GM23338 (cell line): Measurements from ENCODE around the gene GNB5. TPM values are rescaled to one million over a fixed set of nuclear protein-coding genes. Genes with fewer than 3 reads are reported as not detected.

ENCODE experiments used
- ATAC-seq: fragments of 200-7000 bp; cut with Tn5 transposase; 3 replicates; pipeline ENCODE4 v1.9.1; 2020
- DNase-seq: peaks from one replicate; pipeline ENCODE4 v3.0.0-alpha.2; 2015; ENCODE audit warnings: low spot score
- H2AFZ ChIP-seq: fragments of 200-600 bp; sonication (generic); 2 replicates; pipeline ENCODE4 v1.8.0; 2016; ENCODE audit warnings: antibody characterized with exemption, mild to moderate bottlenecking, moderate library complexity
- H3F3A ChIP-seq: fragments of 200-600 bp; sonication (generic); replicated peaks from 2 replicates; pipeline ENCODE4 v1.8.0; 2017; ENCODE audit warnings: antibody characterized with exemption, mixed run types, low read depth
- H3K27ac ChIP-seq: fragments of 200-600 bp; sonication (generic); 2 replicates; pipeline ENCODE4 v1.6.1; 2016; ENCODE audit warnings: low read depth
- H3K27me3 ChIP-seq: fragments of 200-600 bp; sonication (generic); 2 replicates; pipeline ENCODE4 v1.8.0; 2016; ENCODE audit warnings: mild to moderate bottlenecking, mixed run types, moderate library complexity; ENCODE audit not compliant: insufficient read depth
- H3K36me3 ChIP-seq: fragments of 200-600 bp; sonication (generic); 2 replicates; pipeline ENCODE4 v1.8.0; 2016; ENCODE audit warnings: mild to moderate bottlenecking; ENCODE audit not compliant: insufficient read depth
- H3K4me1 ChIP-seq: fragments of 200-600 bp; sonication (generic); 2 replicates; pipeline ENCODE4 v1.8.0; 2016; ENCODE audit warnings: mild to moderate bottlenecking, moderate library complexity; ENCODE audit not compliant: insufficient read depth
- H3K4me2 ChIP-seq: fragments of 200-600 bp; sonication (generic); 2 replicates; pipeline ENCODE4 v1.7.1; 2017; ENCODE audit warnings: mixed run types
- H3K4me3 ChIP-seq: fragments of 200-600 bp; sonication (generic); 2 replicates; pipeline ENCODE4 v1.6.1; 2016; ENCODE audit warnings: mixed run types
- H3K79me2 ChIP-seq: fragments of 200-600 bp; sonication (generic); replicated peaks from 2 replicates; pipeline ENCODE4 v1.8.0; 2017; ENCODE audit warnings: mild to moderate bottlenecking; ENCODE audit not compliant: insufficient read depth
- H3K9me2 ChIP-seq: fragments of 200-600 bp; sonication (generic); 2 replicates; pipeline ENCODE4 v1.8.0; 2017; ENCODE audit not compliant: insufficient read depth
- H4K20me1 ChIP-seq: fragments of 200-600 bp; sonication (generic); replicated peaks from 2 replicates; pipeline ENCODE4 v1.8.0; 2017; ENCODE audit warnings: mild to moderate bottlenecking; ENCODE audit not compliant: insufficient read depth
- H3K27ac Mint-ChIP-seq: 2 replicates; pipeline ENCODE4 v1.8.0; 2020; ENCODE audit warnings: inconsistent platforms, mild to moderate bottlenecking, moderate library complexity, mixed read lengths
- H3K27me3 Mint-ChIP-seq: 3 replicates; pipeline ENCODE4 v1.8.0; 2022; ENCODE audit warnings: low read depth, mild to moderate bottlenecking, moderate library complexity, mixed read lengths, inconsistent platforms; ENCODE audit not compliant: insufficient read depth, poor library complexity
- H3K36me3 Mint-ChIP-seq: 3 replicates; pipeline ENCODE4 v1.8.0; 2021; ENCODE audit warnings: low read depth, mild to moderate bottlenecking, inconsistent platforms, moderate library complexity, mixed read lengths
- H3K4me1 Mint-ChIP-seq: 3 replicates; pipeline ENCODE4 v1.8.0; 2020; ENCODE audit warnings: mild to moderate bottlenecking, inconsistent platforms, mixed read lengths
- H3K4me3 Mint-ChIP-seq: 3 replicates; pipeline ENCODE4 v1.8.0; 2021; ENCODE audit warnings: moderate library complexity, mild to moderate bottlenecking, inconsistent platforms, mixed read lengths
- H3K9me3 Mint-ChIP-seq: 3 replicates; pipeline ENCODE4 v1.8.0; 2020; ENCODE audit warnings: moderate library complexity, mild to moderate bottlenecking, inconsistent platforms, mixed read lengths
- CREB1 ChIP-seq: fragments of 250-450 bp; sonication (Bioruptor Pico); IDR thresholded peaks from 2 replicates; pipeline ENCODE4 v1.5.0; 2020; ENCODE audit warnings: low read depth, mild to moderate bottlenecking, moderate library complexity
- CTCF ChIP-seq, 2 experiments: fragments of 200-600 bp in 1 of 2; sonication (generic) in 1 of 2; conservative IDR thresholded peaks; 2 replicates each; pipeline versions ENCODE4 v1.5.1 to v1.6.1; 2016 to 2017; ENCODE audit warnings: antibody characterized with exemption in 2 of 2, low read depth in 2 of 2, mild to moderate bottlenecking in 2 of 2, moderate library complexity in 1 of 2
- EZH2 ChIP-seq: fragments of 200-600 bp; sonication (generic); IDR thresholded peaks from one replicate; pipeline ENCODE4 v1.8.0; 2017; ENCODE audit warnings: antibody characterized with exemption, mild to moderate bottlenecking, low read depth; ENCODE audit not compliant: unreplicated experiment
- EZH2phosphoT487 ChIP-seq: fragments of 200-600 bp; sonication (generic); IDR thresholded peaks from one replicate; pipeline ENCODE4 v1.8.1; 2018; ENCODE audit warnings: antibody characterized with exemption; ENCODE audit not compliant: unreplicated experiment
- JUNB ChIP-seq: IDR thresholded peaks from one replicate; pipeline ENCODE4 v1.6.1; 2016; ENCODE audit warnings: antibody characterized with exemption; ENCODE audit not compliant: unreplicated experiment
- NANOG ChIP-seq: IDR thresholded peaks from 2 replicates; pipeline ENCODE4 v1.6.1; 2016; ENCODE audit warnings: antibody characterized with exemption, borderline replicate concordance
- POLR2AphosphoS5 ChIP-seq: IDR thresholded peaks from 2 replicates; pipeline ENCODE4 v1.6.1; 2016; ENCODE audit warnings: antibody characterized with exemption, low read depth
- STAT1 ChIP-seq: IDR thresholded peaks from one replicate; pipeline ENCODE4 v1.6.1; 2016; ENCODE audit warnings: antibody characterized with exemption; ENCODE audit not compliant: unreplicated experiment
- ZNF114 ChIP-seq: fragments of 250-450 bp; sonication (Bioruptor Pico); IDR thresholded peaks from 2 replicates; pipeline ENCODE4 v1.5.0; 2020; ENCODE audit warnings: mild to moderate bottlenecking, moderate library complexity
- ZNF331 ChIP-seq: fragments of 250-450 bp; sonication (Bioruptor Pico); IDR thresholded peaks from 2 replicates; pipeline ENCODE4 v1.5.0; 2020; ENCODE audit warnings: low read depth, mild to moderate bottlenecking, moderate library complexity
- ZNF462 ChIP-seq: fragments of 250-450 bp; sonication (Bioruptor Pico); IDR thresholded peaks from 2 replicates; pipeline ENCODE4 v1.5.0; 2020; ENCODE audit warnings: mild to moderate bottlenecking, moderate library complexity
- polyA plus RNA-seq: library from polyadenylated mRNA; unstranded; fragments of >200 nt; fragmentation: Nextera tagmentation; extraction: Ambion mirVana; gene quantifications from 2 replicates; pipeline ENCODE4 v1.2.1, GENCODE V29; 2016
- total RNA-seq: library from RNA; depleted of rRNA; stranded (reverse); fragments of >200 nt; shearing (Covaris generic); gene quantifications from 2 replicates; pipeline ENCODE4 v1.2.3, GENCODE V29; 2014
- TF ChIP-seq, protein P1 (sequence below): IDR thresholded peaks from 2 replicates; pipeline ENCODE4 v1.6.1; 2016; ENCODE audit warnings: antibody characterized with exemption
- TF ChIP-seq, protein P2 (sequence below): IDR thresholded peaks from one replicate; pipeline ENCODE4 v1.6.1; 2018; ENCODE audit warnings: antibody characterized with exemption; ENCODE audit not compliant: unreplicated experiment

The GNB5 gene
- total and polyA plus RNA-seq, 2 experiments from 2014 or later, result 23.0 to 40.8 TPM

- Histone ChIP-seq H3K4me2 (no peak overlapping the region), H3K4me1 (no peaks in the 10 kb centered on the region), H3K4me3 (no peak overlapping the region), H3K79me2 (no peaks in the 10 kb centered on the region), H3F3A (no peaks in the 10 kb centered on the region), H2AFZ (no peak overlapping the region), H3K9me2 (no peaks in the 10 kb centered on the region), H3K27ac (no peak overlapping the region; the same call in 1 of the 2 replicates), H4K20me1 (no peaks in the 10 kb centered on the region), H3K27me3 (no peaks in the 10 kb centered on the region), H3K36me3 (peaks cover 24% of the 10 kb centered on the region)
- no peak for ATAC-seq
- H3K36me3 Mint-ChIP-seq, result peaks cover 41% of the 10 kb centered on the region
- no peak overlapping the region for H3K4me3 Mint-ChIP-seq
- H3K4me1 Mint-ChIP-seq, result no peaks in the 10 kb centered on the region
- H3K27ac Mint-ChIP-seq, result no peak overlapping the region
- no peaks in the 10 kb centered on the region for H3K9me3 Mint-ChIP-seq
- TF ChIP-seq POLR2AphosphoS5 (no peak), CTCF (conservative IDR thresholded peaks at IDR 0.05; ENCODE audit: low read depth in 2 of 2) (no peak), EZH2phosphoT487 (no peak), JUNB (no peak), CREB1 (CRISPR knock-in tag) (no peak), ZNF462 (CRISPR knock-in tag) (no peak), STAT1 (no peak), EZH2 (no peak), ZNF331 (no peak), NANOG (no peak), ZNF114 (no peak)
- TF ChIP-seq, protein P1, sequence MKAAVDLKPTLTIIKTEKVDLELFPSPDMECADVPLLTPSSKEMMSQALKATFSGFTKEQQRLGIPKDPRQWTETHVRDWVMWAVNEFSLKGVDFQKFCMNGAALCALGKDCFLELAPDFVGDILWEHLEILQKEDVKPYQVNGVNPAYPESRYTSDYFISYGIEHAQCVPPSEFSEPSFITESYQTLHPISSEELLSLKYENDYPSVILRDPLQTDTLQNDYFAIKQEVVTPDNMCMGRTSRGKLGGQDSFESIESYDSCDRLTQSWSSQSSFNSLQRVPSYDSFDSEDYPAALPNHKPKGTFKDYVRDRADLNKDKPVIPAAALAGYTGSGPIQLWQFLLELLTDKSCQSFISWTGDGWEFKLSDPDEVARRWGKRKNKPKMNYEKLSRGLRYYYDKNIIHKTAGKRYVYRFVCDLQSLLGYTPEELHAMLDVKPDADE, result no peak
- TF ChIP-seq, protein P2, sequence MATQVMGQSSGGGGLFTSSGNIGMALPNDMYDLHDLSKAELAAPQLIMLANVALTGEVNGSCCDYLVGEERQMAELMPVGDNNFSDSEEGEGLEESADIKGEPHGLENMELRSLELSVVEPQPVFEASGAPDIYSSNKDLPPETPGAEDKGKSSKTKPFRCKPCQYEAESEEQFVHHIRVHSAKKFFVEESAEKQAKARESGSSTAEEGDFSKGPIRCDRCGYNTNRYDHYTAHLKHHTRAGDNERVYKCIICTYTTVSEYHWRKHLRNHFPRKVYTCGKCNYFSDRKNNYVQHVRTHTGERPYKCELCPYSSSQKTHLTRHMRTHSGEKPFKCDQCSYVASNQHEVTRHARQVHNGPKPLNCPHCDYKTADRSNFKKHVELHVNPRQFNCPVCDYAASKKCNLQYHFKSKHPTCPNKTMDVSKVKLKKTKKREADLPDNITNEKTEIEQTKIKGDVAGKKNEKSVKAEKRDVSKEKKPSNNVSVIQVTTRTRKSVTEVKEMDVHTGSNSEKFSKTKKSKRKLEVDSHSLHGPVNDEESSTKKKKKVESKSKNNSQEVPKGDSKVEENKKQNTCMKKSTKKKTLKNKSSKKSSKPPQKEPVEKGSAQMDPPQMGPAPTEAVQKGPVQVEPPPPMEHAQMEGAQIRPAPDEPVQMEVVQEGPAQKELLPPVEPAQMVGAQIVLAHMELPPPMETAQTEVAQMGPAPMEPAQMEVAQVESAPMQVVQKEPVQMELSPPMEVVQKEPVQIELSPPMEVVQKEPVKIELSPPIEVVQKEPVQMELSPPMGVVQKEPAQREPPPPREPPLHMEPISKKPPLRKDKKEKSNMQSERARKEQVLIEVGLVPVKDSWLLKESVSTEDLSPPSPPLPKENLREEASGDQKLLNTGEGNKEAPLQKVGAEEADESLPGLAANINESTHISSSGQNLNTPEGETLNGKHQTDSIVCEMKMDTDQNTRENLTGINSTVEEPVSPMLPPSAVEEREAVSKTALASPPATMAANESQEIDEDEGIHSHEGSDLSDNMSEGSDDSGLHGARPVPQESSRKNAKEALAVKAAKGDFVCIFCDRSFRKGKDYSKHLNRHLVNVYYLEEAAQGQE, result no peak
- H3K27me3 Mint-ChIP-seq, result no peaks in the 10 kb centered on the region
- no peak for DNase-seq
These were observed 43.7 kb upstream of the GNB5 start for GRCh38 chr15:52234596-52235541.
